IMR-90 (cell line): ENCODE data around the gene MACF1. TPM values are rescaled to one million over a fixed set of nuclear protein-coding genes. Genes with fewer than 3 reads are reported as not detected.

Experiments
- ATAC-seq: fragments of 200-7000 bp; cut with Tn5 transposase; 2 replicates; pipeline ENCODE4 v1.9.1; 2020; ENCODE audit warnings: low read depth, mild to moderate bottlenecking, moderate library complexity
- BruUV-seq: library from RNA; stranded (reverse); fragments of 400-500 nt; replicated peaks from 2 replicates; lab custom pipeline; 2021; lab: Mats Ljungman, UMichigan
- CTCF ChIA-PET: fragments of 300-600 bp; formaldehyde crosslinking; extraction: SDS; loops from one replicate; lab custom pipeline; 2021; ENCODE audit warnings: antibody characterized with exemption; lab: Yijun Ruan, JAX
- POLR2A ChIA-PET: fragments of 300-600 bp; sonication (Branson Sonifier 250); formaldehyde crosslinking; loops from one replicate; lab custom pipeline; 2022; ENCODE audit warnings: antibody characterized with exemption; ENCODE audit not compliant: unreplicated experiment; lab: Charles Lee
- DNase-seq: peaks from one replicate; pipeline ENCODE4 v3.0.0; 2013
- H2AFZ ChIP-seq: replicated peaks from 2 replicates; pipeline ENCODE3; 2013; ENCODE audit warnings: low read length, mild to moderate bottlenecking; ENCODE audit not compliant: poor library complexity
- H2AK5ac ChIP-seq: 2 replicates; pipeline ENCODE4 v1.6.1; 2013; ENCODE audit warnings: low read depth, low read length, inconsistent platforms
- H2AK9ac ChIP-seq: replicated peaks from 2 replicates; pipeline ENCODE3; 2013; ENCODE audit warnings: mild to moderate bottlenecking, low read depth, low read length, moderate library complexity; ENCODE audit not compliant: poor library complexity
- H2BK120ac ChIP-seq: 2 replicates; pipeline ENCODE4 v1.6.1; 2013; ENCODE audit warnings: low read depth, low read length, inconsistent platforms
- H2BK15ac ChIP-seq: 3 replicates; pipeline ENCODE4 v1.6.1; 2013; ENCODE audit warnings: low read depth, low read length, inconsistent platforms
- H2BK20ac ChIP-seq: 2 replicates; pipeline ENCODE4 v1.6.1; 2013; ENCODE audit warnings: low read depth, mild to moderate bottlenecking, inconsistent platforms, low read length, moderate library complexity
- H2BK5ac ChIP-seq: 2 replicates; pipeline ENCODE4 v1.6.1; 2013; ENCODE audit warnings: mild to moderate bottlenecking, low read depth, low read length, inconsistent platforms; ENCODE audit not compliant: poor library complexity, severe bottlenecking
- H3K14ac ChIP-seq: replicated peaks from 2 replicates; pipeline ENCODE4 v1.6.1; 2013; ENCODE audit warnings: low read depth, low read length, inconsistent platforms
- H3K18ac ChIP-seq: 2 replicates; pipeline ENCODE4 v1.6.1; 2013; ENCODE audit warnings: low read depth, low read length, control low read depth
- H3K23ac ChIP-seq: 2 replicates; pipeline ENCODE4 v1.6.1; 2013; ENCODE audit warnings: low read depth, low read length, inconsistent platforms
- H3K27ac ChIP-seq: 2 replicates; pipeline ENCODE4 v1.5.1; 2013; ENCODE audit warnings: mild to moderate bottlenecking, control low read depth, low read length; ENCODE audit not compliant: insufficient read depth
- H3K27me3 ChIP-seq: 2 replicates; pipeline ENCODE4 v1.6.1; 2013; ENCODE audit warnings: low read length; ENCODE audit not compliant: control insufficient read depth, insufficient read depth
- H3K36me3 ChIP-seq: 2 replicates; pipeline ENCODE4 v1.6.1; 2013; ENCODE audit warnings: low read length, mixed read lengths; ENCODE audit not compliant: control insufficient read depth, insufficient read depth
- H3K4ac ChIP-seq: 2 replicates; pipeline ENCODE4 v1.6.1; 2013; ENCODE audit warnings: low read depth, low read length, inconsistent platforms
- H3K4me1 ChIP-seq: 2 replicates; pipeline ENCODE4 v1.6.1; 2013; ENCODE audit warnings: low read length, mixed read lengths; ENCODE audit not compliant: control insufficient read depth, insufficient read depth
- H3K4me2 ChIP-seq: 2 replicates; pipeline ENCODE4 v1.6.1; 2013; ENCODE audit warnings: low read depth, mild to moderate bottlenecking, control low read depth, low read length, moderate library complexity
- H3K4me3 ChIP-seq: 2 replicates; pipeline ENCODE4 v1.5.1; 2013; ENCODE audit warnings: low read depth, mild to moderate bottlenecking, control low read depth, low read length, moderate library complexity; ENCODE audit not compliant: insufficient read depth
- H3K56ac ChIP-seq: 2 replicates; pipeline ENCODE4 v1.6.1; 2013; ENCODE audit warnings: low read length, inconsistent platforms; ENCODE audit not compliant: insufficient read depth; ENCODE audit errors: extremely low read depth
- H3K79me1 ChIP-seq, 2 experiments: 2 replicates each; pipeline ENCODE4 v1.6.1; 2013; ENCODE audit warnings: low read length in 2 of 2, inconsistent platforms in 1 of 2, low read depth in 1 of 2
- H3K9ac ChIP-seq: 2 replicates; pipeline ENCODE4 v1.6.1; 2013; ENCODE audit warnings: low read depth, low read length, control low read depth
- H3K9me1 ChIP-seq: 2 replicates; pipeline ENCODE4 v1.6.1; 2013; ENCODE audit warnings: low read length, inconsistent platforms; ENCODE audit not compliant: insufficient read depth
- H3K9me3 ChIP-seq: 2 replicates; pipeline ENCODE4 v1.6.1; 2013; ENCODE audit warnings: low read length; ENCODE audit not compliant: control insufficient read depth, insufficient read depth
- H4K20me1 ChIP-seq: 2 replicates; pipeline ENCODE4 v1.6.1; 2013; ENCODE audit warnings: low read length, inconsistent platforms; ENCODE audit not compliant: insufficient read depth
- H4K5ac ChIP-seq: 2 replicates; pipeline ENCODE4 v1.6.1; 2013; ENCODE audit warnings: mild to moderate bottlenecking, low read depth, low read length, control low read depth
- H4K8ac ChIP-seq, 2 experiments: 2 replicates each; pipeline ENCODE4 v1.6.1; 2013; ENCODE audit warnings: low read depth in 2 of 2, low read length in 2 of 2, control low read depth in 1 of 2, inconsistent platforms in 1 of 2
- H4K91ac ChIP-seq: 2 replicates; pipeline ENCODE4 v1.6.1; 2013; ENCODE audit warnings: low read depth, low read length, inconsistent platforms; ENCODE audit not compliant: insufficient read depth
- BHLHE40 ChIP-seq: fragments of 150-350 bp; IDR thresholded peaks from 2 replicates; pipeline ENCODE4 v1.6.1; 2016; ENCODE audit warnings: mild to moderate bottlenecking, low read depth, low read length
- CEBPB ChIP-seq: IDR thresholded peaks from 2 replicates; pipeline ENCODE4 v1.6.1; 2012; ENCODE audit warnings: low read depth, low read length, improper control_type of control experiment
- CHD1 ChIP-seq: IDR thresholded peaks from 2 replicates; pipeline ENCODE4 v1.6.1; 2012; ENCODE audit warnings: low read depth, low read length, improper control_type of control experiment
- FOS ChIP-seq: fragments of 150-350 bp; IDR thresholded peaks from 2 replicates; pipeline ENCODE4 v1.6.1; 2016; ENCODE audit warnings: low read depth, low read length
- MAFK ChIP-seq: IDR thresholded peaks from 2 replicates; pipeline ENCODE4 v1.6.1; 2012; ENCODE audit warnings: low read depth, low read length, improper control_type of control experiment
- MAZ ChIP-seq: IDR thresholded peaks from 2 replicates; pipeline ENCODE4 v1.6.1; 2012; ENCODE audit warnings: low read depth, mild to moderate bottlenecking, low read length, improper control_type of control experiment, moderate library complexity, borderline replicate concordance
- MXI1 ChIP-seq: IDR thresholded peaks from 2 replicates; pipeline ENCODE4 v1.6.1; 2012; ENCODE audit warnings: low read depth, mild to moderate bottlenecking, low read length, moderate library complexity, borderline replicate concordance
- NFE2L2 ChIP-seq: fragments of 150-350 bp; IDR thresholded peaks from 2 replicates; pipeline ENCODE4 v1.6.1; 2016; ENCODE audit warnings: low read depth, mild to moderate bottlenecking, low read length
- POLR2A ChIP-seq: IDR thresholded peaks from 2 replicates; pipeline ENCODE4 v1.6.1; 2012; ENCODE audit warnings: mild to moderate bottlenecking, low read depth, low read length
- RAD21 ChIP-seq: IDR thresholded peaks from 2 replicates; pipeline ENCODE4 v1.6.1; 2012; ENCODE audit warnings: low read length, improper control_type of control experiment
- RCOR1 ChIP-seq: IDR thresholded peaks from 2 replicates; pipeline ENCODE4 v1.6.1; 2012; ENCODE audit warnings: mild to moderate bottlenecking, low read length, improper control_type of control experiment; ENCODE audit not compliant: insufficient replicate concordance
- RFX5 ChIP-seq: IDR thresholded peaks from 2 replicates; pipeline ENCODE4 v1.8.0; 2012; ENCODE audit warnings: low read depth, mild to moderate bottlenecking, low read length, moderate library complexity
- SMC3 ChIP-seq: fragments of 150-350 bp; IDR thresholded peaks from 2 replicates; pipeline ENCODE4 v1.6.1; 2016; ENCODE audit warnings: low read depth, mild to moderate bottlenecking, antibody characterized with exemption, low read length, moderate library complexity
- WGBS, 2 experiments: methylation state at CpG; one replicate each; pipeline versions ENCODE4 v1.1.5 to v1.1.7; 2013; ENCODE audit warnings: missing lambda C conversion rate in 2 of 2; ENCODE audit not compliant: insufficient read length in 1 of 2; ENCODE audit errors: extremely low coverage in 2 of 2; 5-methylcytosine and 5-hydroxymethylcytosine counted together
- dilution Hi-C: fragments of 300-500 bp; cut with HindIII; formaldehyde crosslinking; loops from one replicate; pipeline ENCODE4 v1.14.3; 2018; ENCODE audit warnings: low sequenced_read_pairs; ENCODE audit not compliant: unreplicated experiment
- in situ Hi-C: fragments of 300-500 bp; cut with MboI; formaldehyde crosslinking; loops from 3 replicates; pipeline ENCODE4 v1.14.3; 2019; ENCODE audit warnings: low sequenced_read_pairs, inconsistent platforms, mixed read lengths
- intact Hi-C: fragments of 100-400 bp; cut with micrococcal nuclease; formaldehyde crosslinking; loops from 2 replicates; pipeline ENCODE4 v1.10.0; 2022
- polyA plus RNA-seq, 3 experiments: library from polyadenylated mRNA; depleted of rRNA; stranded (reverse); fragments of >200 nt; gene quantifications; 2 replicates each; pipeline ENCODE4 v1.2.3, GENCODE V29; 2012; ENCODE audit warnings: low replicate concordance in 1 of 3
- total RNA-seq: library from RNA; depleted of rRNA; stranded (reverse); fragments of >200 nt; gene quantifications from 2 replicates; pipeline ENCODE4 v1.2.3, GENCODE V29; 2012
- TF ChIP-seq, protein P1 (sequence below): fragments of 150-350 bp; IDR thresholded peaks from 2 replicates; pipeline ENCODE4 v1.6.1; 2017; ENCODE audit warnings: mild to moderate bottlenecking, antibody characterized with exemption, low read length, low read depth
- TF ChIP-seq, protein P2 (sequence below): conservative IDR thresholded peaks from 2 replicates; pipeline ENCODE4 v1.5.1; 2012; ENCODE audit warnings: mild to moderate bottlenecking, low read depth, low read length, improper control_type of control experiment
- TF ChIP-seq, protein P3 (sequence below): fragments of 150-350 bp; IDR thresholded peaks from 2 replicates; pipeline ENCODE4 v1.6.1; 2016; ENCODE audit warnings: low read depth, mild to moderate bottlenecking, low read length, moderate library complexity, borderline replicate concordance

MACF1 gene
- total and polyA plus RNA-seq, 2 of the 4 experiments (the other 2 are of a cell fraction), result 67.6 to 369 TPM

DNA sequence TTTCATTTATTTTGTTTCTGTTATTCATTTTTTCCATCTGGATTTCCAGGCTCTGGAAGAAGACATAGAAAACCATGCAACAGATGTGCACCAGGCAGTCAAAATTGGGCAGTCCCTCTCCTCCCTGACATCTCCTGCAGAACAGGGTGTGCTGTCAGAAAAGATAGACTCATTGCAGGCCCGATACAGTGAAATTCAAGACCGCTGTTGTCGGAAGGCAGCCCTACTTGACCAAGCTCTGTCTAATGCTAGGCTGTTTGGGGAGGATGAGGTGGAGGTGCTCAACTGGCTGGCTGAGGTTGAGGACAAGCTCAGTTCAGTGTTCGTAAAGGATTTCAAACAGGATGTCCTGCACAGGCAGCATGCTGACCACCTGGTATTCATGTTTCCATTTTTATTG lies 223.4 kb downstream of the MACF1 start:
- Histone ChIP-seq H3K18ac (no peak overlapping the region), H4K8ac (0 out of 4 replicates have a peak overlapping the region, but pooled peaks of 1 of the 2 experiments have one; percentile 2), H3K4me3 (no peak overlapping the region), H4K20me1 (peaks cover 6% of the 10 kb centered on the region; the same call in 1 of the 2 replicates), H2AFZ (no peak overlapping the region), H2BK20ac (no peak overlapping the region), H3K9me3 (no peaks in the 10 kb centered on the region), H3K36me3 (peaks cover 28% of the 10 kb centered on the region), H3K4ac (no peak overlapping the region), H3K79me1 (peaks cover 24 to 53% of the 10 kb centered on the region in 2 experiments), H3K14ac (no peak overlapping the region), H2BK120ac (no peak overlapping the region), H2AK5ac (no peak overlapping the region), H3K27ac (no peak overlapping the region), H3K23ac (no peak overlapping the region), H3K4me1 (peaks cover 10% of the 10 kb centered on the region), H4K91ac (no peak overlapping the region), H3K9ac (no peak overlapping the region), H3K56ac (no peak overlapping the region), H3K27me3 (no peaks in the 10 kb centered on the region), H3K4me2 (no peak overlapping the region), H3K9me1 (peaks cover 6% of the 10 kb centered on the region; the same call in 1 of the 2 replicates), H4K5ac (no peak overlapping the region), H2AK9ac (peak overlapping the region; percentile 6), H2BK5ac (no peak overlapping the region), H2BK15ac (no peak overlapping the region)
- intact Hi-C loops (no loop called here), in situ Hi-C loops (no loop called here), dilution Hi-C loops (no loop called here)
- POLR2A ChIA-PET, result no interaction called here
- no CpG with 5 or more reads among the region's 4 CpGs for WGBS, 2 experiments
- CTCF ChIA-PET, result interaction anchor here (1.0 kb wide), 1 partner anchor 41 kb away, joined by 3 read pairs; no protein-coding TSS in a partner anchor
- DNase-seq (no peak), ATAC-seq (no peak)
- TF ChIP-seq POLR2A (no peak), RFX5 (no peak), BHLHE40 (no peak), NFE2L2 (no peak), CHD1 (no peak), RCOR1 (no peak), RAD21 (no peak), FOS (no peak), CEBPB (no peak), MXI1 (no peak), MAZ (no peak), MAFK (no peak), SMC3 (no peak)
- TF ChIP-seq, protein P1, sequence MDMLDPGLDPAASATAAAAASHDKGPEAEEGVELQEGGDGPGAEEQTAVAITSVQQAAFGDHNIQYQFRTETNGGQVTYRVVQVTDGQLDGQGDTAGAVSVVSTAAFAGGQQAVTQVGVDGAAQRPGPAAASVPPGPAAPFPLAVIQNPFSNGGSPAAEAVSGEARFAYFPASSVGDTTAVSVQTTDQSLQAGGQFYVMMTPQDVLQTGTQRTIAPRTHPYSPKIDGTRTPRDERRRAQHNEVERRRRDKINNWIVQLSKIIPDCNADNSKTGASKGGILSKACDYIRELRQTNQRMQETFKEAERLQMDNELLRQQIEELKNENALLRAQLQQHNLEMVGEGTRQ, result no peak
- TF ChIP-seq, protein P2, sequence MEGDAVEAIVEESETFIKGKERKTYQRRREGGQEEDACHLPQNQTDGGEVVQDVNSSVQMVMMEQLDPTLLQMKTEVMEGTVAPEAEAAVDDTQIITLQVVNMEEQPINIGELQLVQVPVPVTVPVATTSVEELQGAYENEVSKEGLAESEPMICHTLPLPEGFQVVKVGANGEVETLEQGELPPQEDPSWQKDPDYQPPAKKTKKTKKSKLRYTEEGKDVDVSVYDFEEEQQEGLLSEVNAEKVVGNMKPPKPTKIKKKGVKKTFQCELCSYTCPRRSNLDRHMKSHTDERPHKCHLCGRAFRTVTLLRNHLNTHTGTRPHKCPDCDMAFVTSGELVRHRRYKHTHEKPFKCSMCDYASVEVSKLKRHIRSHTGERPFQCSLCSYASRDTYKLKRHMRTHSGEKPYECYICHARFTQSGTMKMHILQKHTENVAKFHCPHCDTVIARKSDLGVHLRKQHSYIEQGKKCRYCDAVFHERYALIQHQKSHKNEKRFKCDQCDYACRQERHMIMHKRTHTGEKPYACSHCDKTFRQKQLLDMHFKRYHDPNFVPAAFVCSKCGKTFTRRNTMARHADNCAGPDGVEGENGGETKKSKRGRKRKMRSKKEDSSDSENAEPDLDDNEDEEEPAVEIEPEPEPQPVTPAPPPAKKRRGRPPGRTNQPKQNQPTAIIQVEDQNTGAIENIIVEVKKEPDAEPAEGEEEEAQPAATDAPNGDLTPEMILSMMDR, result no peak
- TF ChIP-seq, protein P3, sequence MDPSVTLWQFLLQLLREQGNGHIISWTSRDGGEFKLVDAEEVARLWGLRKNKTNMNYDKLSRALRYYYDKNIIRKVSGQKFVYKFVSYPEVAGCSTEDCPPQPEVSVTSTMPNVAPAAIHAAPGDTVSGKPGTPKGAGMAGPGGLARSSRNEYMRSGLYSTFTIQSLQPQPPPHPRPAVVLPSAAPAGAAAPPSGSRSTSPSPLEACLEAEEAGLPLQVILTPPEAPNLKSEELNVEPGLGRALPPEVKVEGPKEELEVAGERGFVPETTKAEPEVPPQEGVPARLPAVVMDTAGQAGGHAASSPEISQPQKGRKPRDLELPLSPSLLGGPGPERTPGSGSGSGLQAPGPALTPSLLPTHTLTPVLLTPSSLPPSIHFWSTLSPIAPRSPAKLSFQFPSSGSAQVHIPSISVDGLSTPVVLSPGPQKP, result no peak
- BruUV-seq, result no TSS peak
